NCI-H146 (cell line): Measurements from ENCODE around the gene SMIM9.
"Not testable (repeated sequence)": the region's sequence is repeated elsewhere in the genome, so short reads cannot be mapped to it uniquely, and the experiment has no call there.

ENCODE experiments used
- DNase-seq: peaks from one replicate; lab custom pipeline; 2025; lab: John Stamatoyannopoulos, UW

Gene SMIM9

GRCh38 chrX:154834562-154834961 lies at the start of gene SMIM9:
Gene SMIM9, minus strand, starts transcription at chrX:154834662. Its CDS starts 3,806 bp downstream, at chrX:154830856.
- DNase-seq = no peak

GRCh38 chrX:154884069-154884468 lies 49.6 kb upstream of the SMIM9 start:
- not testable (repeated sequence) for DNase-seq

GRCh38 chrX:154873329-154873728 lies 38.9 kb upstream of the SMIM9 start:
- no peak for DNase-seq

GRCh38 chrX:154868522-154868921 lies 34.1 kb upstream of the SMIM9 start:
- DNase-seq = not testable (repeated sequence)

GRCh38 chrX:154855256-154855655 lies 20.8 kb upstream of the SMIM9 start:
- DNase-seq = no peak

GRCh38 chrX:154850957-154851611 lies 16.6 kb upstream of the SMIM9 start:
- no peak for DNase-seq

GRCh38 chrX:154840856-154841255 lies 6.4 kb upstream of the SMIM9 start:
- DNase-seq = peak; percentile 49

- no peak for DNase-seq
These were observed 1.7 kb upstream of the SMIM9 start for GRCh38 chrX:154836163-154836562.

GRCh38 chrX:154833746-154834274 lies 652 bp downstream of the SMIM9 start:
- no peak for DNase-seq

GRCh38 chrX:154829926-154830442 lies 4.5 kb downstream of the SMIM9 start:
- DNase-seq = no peak

GRCh38 chrX:154829134-154829533 lies 5.3 kb downstream of the SMIM9 start:
- no peak for DNase-seq

- no peak for DNase-seq
These were observed 6.5 kb downstream of the SMIM9 start for GRCh38 chrX:154828016-154828408.

GRCh38 chrX:154827194-154828015 lies 7.1 kb downstream of the SMIM9 start:
- no peak for DNase-seq

- not testable (repeated sequence) for DNase-seq
These were observed 8.9 kb downstream of the SMIM9 start for GRCh38 chrX:154825586-154825985.

- no peak for DNase-seq
These were observed 9.8 kb downstream of the SMIM9 start for GRCh38 chrX:154824638-154825037.

- DNase-seq = no peak
These were observed 12.4 kb downstream of the SMIM9 start for GRCh38 chrX:154822029-154822428.

- no peak for DNase-seq
These were observed 12.9 kb downstream of the SMIM9 start for GRCh38 chrX:154821523-154821922.

- DNase-seq = peak; percentile 83
These were observed 14.6 kb downstream of the SMIM9 start for GRCh38 chrX:154819771-154820341.

- DNase-seq = peak; percentile 30
These were observed 15.3 kb downstream of the SMIM9 start for GRCh38 chrX:154818916-154819770.

- not testable (repeated sequence) for DNase-seq
These were observed 17.3 kb downstream of the SMIM9 start for GRCh38 chrX:154817048-154817618.

- DNase-seq = not testable (repeated sequence)
These were observed 18.1 kb downstream of the SMIM9 start for GRCh38 chrX:154816326-154816898.
